Endothelial cell of umbilical vein (primary cell): ENCODE results near the gene HLA-DPB1. TPM values are rescaled to one million over a fixed set of nuclear protein-coding genes. Genes with fewer than 3 reads are reported as not detected.
"Not testable (repeated sequence)": the region's sequence is repeated elsewhere in the genome, so short reads cannot be mapped to it uniquely, and the experiment has no call there.

Experiments used
- BruUV-seq: library from RNA; stranded (reverse); fragments of 400-500 nt; replicated peaks from 2 replicates; lab custom pipeline; 2021; lab: Mats Ljungman, UMichigan
- CTCF ChIA-PET: fragments of 300-600, 350-600 bp; sonication (Branson Sonifier 250); formaldehyde crosslinking; loops from one replicate; lab custom pipeline; 2021; ENCODE audit warnings: antibody characterized with exemption, inconsistent platforms; lab: Charles Lee
- POLR2A ChIA-PET: fragments of 300-600, 350-600 bp; sonication (Branson Sonifier 250); formaldehyde crosslinking; loops from one replicate; lab custom pipeline; 2021; ENCODE audit warnings: antibody characterized with exemption, inconsistent platforms; lab: Charles Lee
- DNase-seq: peaks from one replicate; pipeline ENCODE4 v3.0.0-alpha.2; 2011; ENCODE audit warnings: low read depth, low spot score
- FAIRE-seq: peaks from 2 replicates; lab custom pipeline; 2011; peaks lifted over from hg19 to GRCh38; lab: Jason Lieb, UNC
- H2AFZ ChIP-seq: 2 replicates; pipeline ENCODE4 v1.6.0; 2012; ENCODE audit warnings: low read depth, low read length, control low read depth, inconsistent platforms
- H3K27ac ChIP-seq: 2 replicates; pipeline ENCODE4 v1.5.1; 2011; ENCODE audit warnings: low read depth, mild to moderate bottlenecking, control low read depth, low read length, moderate library complexity; ENCODE audit not compliant: insufficient read depth
- H3K27me3 ChIP-seq, 2 experiments: 2 replicates each; pipeline versions ENCODE4 v1.6.0 to v1.6.1; 2011; ENCODE audit warnings: low read length in 2 of 2, mixed read lengths in 1 of 2; ENCODE audit not compliant: control insufficient read depth in 2 of 2, insufficient read depth in 2 of 2
- H3K36me3 ChIP-seq, 2 experiments: 2 replicates in 1 of 2; 3 replicates in 1 of 2; pipeline ENCODE4 v1.5.1; 2011; ENCODE audit warnings: low read length in 2 of 2, mild to moderate bottlenecking in 1 of 2, moderate library complexity in 1 of 2; ENCODE audit not compliant: control insufficient read depth in 2 of 2, insufficient read depth in 2 of 2; ENCODE audit errors: extremely low read depth in 1 of 2
- H3K4me1 ChIP-seq: 3 replicates; pipeline ENCODE4 v1.5.1; 2011; ENCODE audit warnings: mild to moderate bottlenecking, low read length; ENCODE audit not compliant: control insufficient read depth, insufficient read depth; ENCODE audit errors: extremely low read depth
- H3K4me2 ChIP-seq: 2 replicates; pipeline ENCODE4 v1.6.1; 2011; ENCODE audit warnings: low read length, control low read depth, mixed read lengths; ENCODE audit not compliant: insufficient read depth
- H3K4me3 ChIP-seq, 3 experiments: fragments of 200-600 bp in 1 of 3; sonication (generic), shearing (Covaris generic) in 1 of 3; replicated peaks in 1 of 3; 2 replicates each; pipeline ENCODE4 v1.5.1; 2011 to 2016; ENCODE audit warnings: control low read depth in 3 of 3, low read length in 3 of 3, mild to moderate bottlenecking in 2 of 3, inconsistent platforms in 1 of 3, low read depth in 1 of 3, moderate library complexity in 1 of 3; ENCODE audit not compliant: insufficient read depth in 1 of 3
- H3K79me2 ChIP-seq: 2 replicates; pipeline ENCODE4 v1.6.0; 2012; ENCODE audit warnings: low read length, inconsistent platforms; ENCODE audit not compliant: control insufficient read depth, insufficient read depth
- H3K9ac ChIP-seq: replicated peaks from 2 replicates; pipeline ENCODE3; 2011; ENCODE audit warnings: low read length, control low read depth; ENCODE audit not compliant: insufficient read depth; ENCODE audit errors: extremely low read depth
- H3K9me1 ChIP-seq: replicated peaks from 3 replicates; pipeline ENCODE4 v1.6.0; 2011; ENCODE audit warnings: mild to moderate bottlenecking, low read length; ENCODE audit not compliant: control insufficient read depth, insufficient read depth; ENCODE audit errors: extremely low read depth
- H3K9me3 ChIP-seq: replicated peaks from 2 replicates; pipeline ENCODE4 v1.5.1; 2012; ENCODE audit warnings: low read length, inconsistent platforms; ENCODE audit not compliant: control insufficient read depth, insufficient read depth
- H4K20me1 ChIP-seq: replicated peaks from 2 replicates; pipeline ENCODE3; 2011; ENCODE audit warnings: mild to moderate bottlenecking, low read length; ENCODE audit not compliant: control insufficient read depth, insufficient read depth; ENCODE audit errors: extremely low read depth
- EZH2 ChIP-seq: IDR thresholded peaks from 2 replicates; pipeline ENCODE4 v1.6.1; 2012; ENCODE audit warnings: borderline replicate concordance, low read depth, mild to moderate bottlenecking, moderate library complexity, low read length, inconsistent platforms; ENCODE audit not compliant: severe bottlenecking
- FOS ChIP-seq: IDR thresholded peaks from 2 replicates; pipeline ENCODE4 v1.6.1; 2011; ENCODE audit warnings: mild to moderate bottlenecking, low read length, moderate library complexity, borderline replicate concordance; ENCODE audit not compliant: insufficient read depth
- GATA2 ChIP-seq: IDR thresholded peaks from 2 replicates; pipeline ENCODE4 v1.7.0; 2011; ENCODE audit warnings: low read depth, mild to moderate bottlenecking, moderate library complexity, mixed read lengths, low read length; ENCODE audit not compliant: insufficient read length, insufficient read depth
- JUN ChIP-seq: IDR thresholded peaks from 2 replicates; pipeline ENCODE4 v1.6.1; 2011; ENCODE audit warnings: borderline replicate concordance, low read depth; ENCODE audit not compliant: insufficient read length, insufficient read depth
- MYC ChIP-seq: IDR thresholded peaks from one replicate; pipeline ENCODE4 v1.6.1; 2011; ENCODE audit warnings: mild to moderate bottlenecking, low read depth, low read length
- POLR2A ChIP-seq: IDR thresholded peaks from 2 replicates; pipeline ENCODE4 v1.6.1; 2012; ENCODE audit warnings: low read depth, mild to moderate bottlenecking, control low read depth, low read length
- POLR2AphosphoS5 ChIP-seq: IDR thresholded peaks from 2 replicates; pipeline ENCODE4 v1.6.1; 2012; ENCODE audit warnings: low read depth, mild to moderate bottlenecking, control low read depth, low read length, moderate library complexity; ENCODE audit not compliant: insufficient read depth
- dilution Hi-C: fragments of 300-500 bp; cut with MboI; formaldehyde crosslinking; loops from one replicate; pipeline ENCODE4 v1.15.0; 2019; ENCODE audit warnings: low sequenced_read_pairs; ENCODE audit not compliant: extremely low pct_ligation_motif_present
- intact Hi-C: fragments of 100-400 bp; cut with micrococcal nuclease; formaldehyde crosslinking; loops from one replicate; pipeline ENCODE4 v1.10.0; 2022
- polyA plus RNA-seq, 4 experiments: library from polyadenylated mRNA; depleted of rRNA in 3 of 4; stranded (reverse) in 3 of 4; unstranded in 1 of 4; fragments of >200 nt; gene quantifications; 2 replicates each; pipeline versions ENCODE4 v1.2.1 to v1.2.3, GENCODE V29; 2011 to 2012; ENCODE audit warnings: missing spikeins in 1 of 4
- total RNA-seq: library from RNA; stranded (reverse); gene quantifications from 2 replicates; pipeline ENCODE4 v1.2.3, GENCODE V29; 2021
- TF ChIP-seq, protein P1 (sequence below), 2 donors: IDR thresholded peaks; 1 replicate in 1 of 2; 2 replicates in 1 of 2; pipeline ENCODE4 v1.5.1; 2011; ENCODE audit warnings: low read length in 2 of 2, mild to moderate bottlenecking in 2 of 2, moderate library complexity in 2 of 2, control low read depth in 1 of 2, inconsistent platforms in 1 of 2, low read depth in 1 of 2; ENCODE audit not compliant: insufficient read depth in 1 of 2; ENCODE audit errors: extremely low read depth in 1 of 2

Gene HLA-DPB1
- total and polyA plus RNA-seq, 2 donors (not counting 3 experiments of a cell fraction or from before 2014, with no cell fraction given) = 2.3 to 38.0 TPM

DNA sequence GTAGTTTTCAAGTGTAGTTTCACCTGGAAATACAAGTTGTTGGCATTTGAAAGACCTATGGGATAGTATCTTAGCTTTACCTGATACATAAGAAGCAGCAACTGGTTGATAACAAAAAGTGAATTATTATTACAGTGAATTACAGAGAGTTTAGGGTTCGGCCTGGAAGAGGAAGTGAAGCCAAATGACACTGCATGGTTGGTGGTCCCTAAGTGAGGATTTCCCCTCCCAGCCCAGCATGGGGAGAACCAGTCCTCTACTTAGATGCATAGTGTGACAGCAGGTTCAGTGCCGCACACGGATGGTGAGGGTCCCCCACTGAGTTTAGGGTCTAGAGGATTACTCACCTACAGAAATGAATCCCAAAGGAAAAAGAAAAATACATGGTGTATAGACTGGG, 18.1 kb downstream of the HLA-DPB1 start:
- Histone ChIP-seq H3K36me3 (no peaks in the 10 kb centered on the region), H3K27ac (no peak overlapping the region), H4K20me1 (no peaks in the 10 kb centered on the region), H3K9me3 (no peaks in the 10 kb centered on the region), H3K9me1 (no peaks in the 10 kb centered on the region), H3K27me3 (peaks cover 20 to 25% of the 10 kb centered on the region in 2 experiments), H3K4me2 (no peak overlapping the region), H3K4me1 (no peaks in the 10 kb centered on the region), H3K4me3 (no peak overlapping the region), H2AFZ (no peak overlapping the region), H3K9ac (no peak overlapping the region), H3K79me2 (no peaks in the 10 kb centered on the region)
- no peak for FAIRE-seq
- TF ChIP-seq POLR2A (no peak), POLR2AphosphoS5 (no peak), EZH2 (no peak), FOS (no peak), JUN (no peak)
- TF ChIP-seq, protein P1, sequence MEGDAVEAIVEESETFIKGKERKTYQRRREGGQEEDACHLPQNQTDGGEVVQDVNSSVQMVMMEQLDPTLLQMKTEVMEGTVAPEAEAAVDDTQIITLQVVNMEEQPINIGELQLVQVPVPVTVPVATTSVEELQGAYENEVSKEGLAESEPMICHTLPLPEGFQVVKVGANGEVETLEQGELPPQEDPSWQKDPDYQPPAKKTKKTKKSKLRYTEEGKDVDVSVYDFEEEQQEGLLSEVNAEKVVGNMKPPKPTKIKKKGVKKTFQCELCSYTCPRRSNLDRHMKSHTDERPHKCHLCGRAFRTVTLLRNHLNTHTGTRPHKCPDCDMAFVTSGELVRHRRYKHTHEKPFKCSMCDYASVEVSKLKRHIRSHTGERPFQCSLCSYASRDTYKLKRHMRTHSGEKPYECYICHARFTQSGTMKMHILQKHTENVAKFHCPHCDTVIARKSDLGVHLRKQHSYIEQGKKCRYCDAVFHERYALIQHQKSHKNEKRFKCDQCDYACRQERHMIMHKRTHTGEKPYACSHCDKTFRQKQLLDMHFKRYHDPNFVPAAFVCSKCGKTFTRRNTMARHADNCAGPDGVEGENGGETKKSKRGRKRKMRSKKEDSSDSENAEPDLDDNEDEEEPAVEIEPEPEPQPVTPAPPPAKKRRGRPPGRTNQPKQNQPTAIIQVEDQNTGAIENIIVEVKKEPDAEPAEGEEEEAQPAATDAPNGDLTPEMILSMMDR (IDR thresholded peaks at IDR 0.05; ENCODE audit: extremely low read depth in 1 of 2, insufficient read depth in 1 of 2, low read depth in 1 of 2, low read length in 2 of 2) = no peak
- POLR2A ChIA-PET = no interaction called here
- no TSS peak for BruUV-seq
- no peak for DNase-seq
- CTCF ChIA-PET = no interaction called here
- intact Hi-C loops (no loop called here), dilution Hi-C loops (no loop called here)

DNA sequence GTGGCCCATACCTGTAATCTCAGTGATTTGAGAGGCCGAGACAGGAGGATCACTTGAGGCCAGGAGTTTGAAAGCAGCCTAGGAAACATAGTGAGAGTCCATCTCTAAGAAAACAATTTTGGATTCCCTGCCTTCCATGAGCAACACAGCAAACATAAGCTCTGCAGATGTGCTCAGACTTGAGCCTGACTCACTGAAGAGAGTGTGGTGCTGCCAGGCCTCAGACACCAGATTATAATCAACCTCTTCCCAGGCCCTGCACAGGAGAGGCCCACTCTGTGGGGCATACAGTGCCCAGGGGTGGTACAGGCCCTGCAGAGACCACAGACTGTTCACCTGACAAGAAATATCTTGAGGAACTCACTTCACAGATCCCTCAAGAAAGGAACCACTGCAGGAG, 19.9 kb downstream of the HLA-DPB1 start:
- H3K79me2 ChIP-seq = no peaks in the 10 kb centered on the region
- H4K20me1 ChIP-seq = no peaks in the 10 kb centered on the region
- FAIRE-seq (no peak), DNase-seq (no peak)
- H3K27me3 ChIP-seq = peaks cover 20 to 25% of the 10 kb centered on the region in 2 experiments
- H3K4me2 ChIP-seq = no peak overlapping the region
- H3K36me3 ChIP-seq = no peaks in the 10 kb centered on the region
- H3K9me1 ChIP-seq = no peaks in the 10 kb centered on the region
- POLR2A ChIA-PET = no interaction called here
- no peak overlapping the region for H2AFZ ChIP-seq
- H3K9me3 ChIP-seq = no peaks in the 10 kb centered on the region
- intact Hi-C loops = no loop called here
- H3K27ac ChIP-seq = no peak overlapping the region
- CTCF ChIA-PET = interaction anchor here (1.1 kb wide), 1 partner anchor 15 kb away, joined by 3 read pairs; no protein-coding TSS in a partner anchor
- H3K9ac ChIP-seq = no peak overlapping the region
- H3K4me1 ChIP-seq = no peaks in the 10 kb centered on the region
- no peak overlapping the region for H3K4me3 ChIP-seq
- BruUV-seq = no TSS peak
- TF ChIP-seq GATA2 = no peak
- no peak for TF ChIP-seq MYC
- dilution Hi-C loops = no loop called here

DNA sequence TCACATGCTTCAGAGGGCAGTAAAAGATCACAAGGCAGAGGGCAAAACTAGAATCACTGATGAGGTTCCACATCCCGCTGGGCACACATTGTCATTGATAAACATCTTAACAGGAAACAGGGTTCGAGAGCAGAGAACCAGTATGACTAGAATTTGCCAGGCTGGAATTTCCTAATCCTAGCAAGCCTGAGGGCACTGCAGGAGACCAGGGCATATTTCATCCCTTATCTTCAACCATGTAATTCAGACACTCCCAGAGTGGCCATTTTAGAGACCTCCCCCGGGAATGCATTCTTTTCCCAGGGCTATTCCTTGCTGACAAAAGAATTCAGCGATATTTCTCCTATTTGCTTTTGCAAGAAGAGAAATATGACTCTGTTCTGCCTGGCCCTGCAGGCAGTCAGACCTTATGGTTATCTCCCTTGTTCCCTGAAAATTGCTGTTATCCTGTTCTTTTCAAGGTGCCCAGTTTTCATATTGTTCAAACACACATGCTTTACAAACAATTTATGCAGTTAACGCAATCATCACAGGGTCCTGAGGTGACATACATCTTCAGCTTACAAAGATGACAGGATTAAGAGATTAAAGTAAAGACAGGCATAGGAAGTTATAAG, 25.4 kb downstream of the HLA-DPB1 start:
- dilution Hi-C loops, H3K4me3 ChIP-seq, H3K9me3 ChIP-seq, DNase-seq, H3K9ac ChIP-seq, CTCF ChIA-PET, FAIRE-seq, BruUV-seq, H3K36me3 ChIP-seq, H3K4me1 ChIP-seq, H4K20me1 ChIP-seq, H3K27ac ChIP-seq, intact Hi-C loops, H2AFZ ChIP-seq, POLR2A ChIA-PET, H3K79me2 ChIP-seq, H3K9me1 ChIP-seq, H3K4me2 ChIP-seq: not testable (repeated sequence)
- H3K27me3 ChIP-seq = peaks cover 11 to 21% of the 10 kb centered on the region in 2 experiments
